GM21447 (cell line): ENCODE data around the gene CRYGN.

Experiments
- ATAC-seq: cut with Tn5 transposase; IDR thresholded peaks from one replicate; pipeline ENCODE4 v1.9.1; 2021; ENCODE audit not compliant: unreplicated experiment

The CRYGN gene

DNA sequence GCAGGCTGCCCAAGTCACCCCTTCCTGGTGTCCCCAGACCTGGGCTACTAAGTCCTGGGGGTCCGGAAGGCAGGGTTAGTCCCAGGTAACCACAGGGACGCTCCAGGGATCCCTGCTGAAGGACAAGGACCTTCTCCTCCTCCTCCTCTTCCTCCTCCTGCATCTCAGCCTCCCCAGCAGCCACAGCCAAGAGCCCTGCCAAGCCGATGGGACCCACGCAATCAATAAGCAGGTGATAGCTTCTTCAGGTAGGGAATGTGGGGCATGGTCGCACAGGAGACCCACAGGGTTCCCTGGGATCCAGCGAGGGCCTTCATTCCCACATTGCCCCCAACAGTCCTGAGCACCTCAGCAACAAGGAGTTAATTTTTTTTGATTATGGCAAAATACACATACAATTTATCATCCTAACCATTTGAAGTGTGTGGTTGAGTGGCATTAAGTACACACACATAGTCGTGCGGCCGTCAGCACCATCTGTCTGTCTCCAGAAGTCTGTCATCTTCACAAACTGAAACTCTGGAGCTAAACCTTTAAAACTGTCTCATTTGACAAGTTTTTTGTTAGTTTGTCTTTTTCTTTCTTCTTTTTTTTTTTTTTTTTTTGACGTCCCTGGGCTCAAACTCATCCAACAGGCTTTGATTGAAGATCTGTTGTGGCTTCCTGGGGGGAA lies 12.1 kb downstream of the CRYGN start:
- ATAC-seq: no peak

DNA sequence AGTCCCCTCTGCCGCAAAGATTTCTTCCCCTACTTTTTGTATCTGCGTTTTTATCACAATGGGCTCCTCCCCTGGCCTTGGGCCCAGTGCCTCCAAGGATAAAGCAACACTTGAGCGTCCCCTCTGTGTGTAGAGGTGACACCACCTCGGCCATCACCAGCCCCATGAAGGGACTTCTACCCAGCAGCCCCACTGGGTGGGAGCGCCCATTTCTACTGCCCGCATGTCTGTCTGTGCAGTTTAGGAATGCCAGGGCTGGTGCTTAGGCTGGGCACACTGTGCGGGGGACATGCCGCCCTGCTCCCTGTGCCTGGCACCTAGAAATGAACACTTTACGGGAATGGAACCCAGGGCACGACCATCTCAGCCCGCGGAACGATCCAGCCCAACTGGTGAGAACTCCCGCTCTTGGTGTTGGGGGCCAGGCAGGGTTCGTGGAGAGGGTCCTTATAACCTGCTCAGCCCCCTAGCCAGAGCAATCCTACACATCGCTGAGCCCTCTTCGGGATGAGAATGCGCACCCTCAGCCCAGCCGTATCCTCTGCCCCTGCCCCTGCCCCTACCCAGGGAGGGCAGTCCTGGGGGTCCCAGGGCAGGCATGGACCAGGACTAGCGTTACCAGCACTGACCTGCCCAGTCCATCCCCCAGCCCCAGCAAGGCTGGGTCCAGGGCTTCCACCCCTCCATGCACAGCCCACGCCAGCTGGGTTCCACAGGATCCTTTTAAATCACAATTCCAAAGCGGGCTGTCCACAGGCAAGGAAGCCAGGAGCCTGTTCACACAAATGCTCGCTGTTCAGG lies 12.8 kb downstream of the CRYGN start:
- no peak for ATAC-seq

DNA sequence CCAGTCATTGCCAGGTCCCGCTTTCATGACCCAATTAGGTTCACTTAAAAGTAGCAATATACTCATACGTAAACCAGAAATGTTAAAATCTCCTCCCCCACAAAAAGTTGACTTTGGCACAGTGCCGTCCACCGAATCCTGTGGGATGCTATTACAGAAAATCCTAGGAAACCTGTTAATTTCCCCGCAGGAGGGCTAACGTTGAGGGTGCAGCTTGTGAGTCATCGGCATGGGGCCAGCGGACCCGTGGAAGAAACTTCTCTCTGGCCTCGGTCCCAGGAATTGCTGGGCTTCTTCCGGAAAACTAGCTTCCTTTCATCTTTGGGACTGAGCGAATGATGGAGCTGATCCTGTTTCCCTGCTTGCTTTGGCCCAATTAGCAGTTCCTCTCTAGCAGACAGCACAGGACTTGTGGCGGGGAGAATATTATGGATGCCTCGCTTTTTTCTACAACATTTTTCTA lies 13.5 kb downstream of the CRYGN start:
- no peak for ATAC-seq

DNA sequence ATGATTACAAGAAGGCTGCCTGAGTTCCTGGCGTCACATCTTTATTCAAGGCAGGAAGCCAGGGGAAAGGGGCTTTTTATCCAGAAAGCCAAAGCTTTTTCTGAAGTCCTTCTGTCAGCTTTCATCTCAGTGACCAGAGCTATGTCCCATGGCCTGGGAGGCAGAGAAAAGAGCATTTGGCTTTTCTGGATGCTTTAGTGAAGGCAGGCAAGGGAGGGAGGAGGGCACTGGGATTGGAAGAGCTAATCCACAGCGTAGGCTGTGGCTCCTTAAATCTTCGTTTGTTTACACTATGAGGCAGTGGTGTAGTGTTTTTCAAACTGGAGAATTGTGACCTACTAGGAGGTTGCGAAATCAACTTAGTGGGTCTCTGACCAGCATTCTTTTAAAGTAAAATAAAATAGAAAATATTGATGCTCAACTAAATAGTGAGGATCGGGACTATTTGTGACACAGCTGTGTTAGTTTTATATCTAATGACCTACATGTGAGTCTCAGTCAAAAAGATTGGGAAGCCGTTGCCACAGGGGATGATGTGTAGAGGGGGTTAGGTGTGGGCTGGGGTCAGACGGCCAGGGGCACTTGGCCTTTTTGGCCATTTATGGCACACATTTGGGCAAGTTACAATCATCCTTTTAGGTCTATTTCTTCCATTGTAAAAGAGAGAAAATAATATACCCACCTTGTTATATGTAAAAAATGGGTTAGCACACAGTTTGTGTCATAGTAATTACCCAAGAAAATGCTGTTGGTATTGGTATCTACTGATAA lies 14.1 kb downstream of the CRYGN start:
- ATAC-seq: no peak

DNA sequence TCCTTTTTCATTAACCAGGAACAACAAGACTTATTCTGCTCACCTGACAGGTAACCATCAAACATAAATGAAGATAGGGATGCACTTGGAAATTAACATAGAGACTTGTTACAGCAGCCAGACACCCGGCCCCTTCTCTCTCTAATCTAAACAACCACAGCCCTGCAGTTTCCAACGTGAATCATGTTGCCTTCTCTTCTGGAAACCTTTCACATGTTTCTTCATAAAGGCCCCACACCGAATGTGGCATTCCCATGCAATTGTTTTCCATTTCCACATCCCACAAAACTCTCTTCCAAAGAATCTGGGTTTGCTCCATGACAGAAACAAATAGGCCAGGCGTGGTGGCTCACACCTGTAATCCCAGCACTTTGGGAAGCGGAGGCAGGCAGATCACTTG lies 15.1 kb downstream of the CRYGN start:
- no peak for ATAC-seq

DNA sequence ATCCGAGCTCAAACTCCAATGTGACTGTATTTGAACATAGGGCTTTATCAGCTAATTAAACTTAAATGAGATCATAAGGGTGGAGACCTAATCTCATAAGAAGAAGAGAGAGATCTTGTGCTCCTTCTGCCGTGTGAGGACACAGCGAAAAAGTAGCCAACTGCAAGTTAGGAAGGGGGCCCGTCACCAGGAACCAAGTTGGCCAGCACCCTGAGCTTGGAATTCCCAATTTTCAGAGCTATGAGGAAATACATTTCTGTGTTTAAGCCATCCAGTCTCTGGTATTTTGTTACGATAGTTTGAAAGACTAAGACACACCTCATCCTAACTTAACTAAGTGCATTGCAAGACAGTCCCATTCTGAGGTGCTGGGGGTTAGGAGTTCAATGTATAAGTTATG lies 16.0 kb downstream of the CRYGN start:
- no peak for ATAC-seq

DNA sequence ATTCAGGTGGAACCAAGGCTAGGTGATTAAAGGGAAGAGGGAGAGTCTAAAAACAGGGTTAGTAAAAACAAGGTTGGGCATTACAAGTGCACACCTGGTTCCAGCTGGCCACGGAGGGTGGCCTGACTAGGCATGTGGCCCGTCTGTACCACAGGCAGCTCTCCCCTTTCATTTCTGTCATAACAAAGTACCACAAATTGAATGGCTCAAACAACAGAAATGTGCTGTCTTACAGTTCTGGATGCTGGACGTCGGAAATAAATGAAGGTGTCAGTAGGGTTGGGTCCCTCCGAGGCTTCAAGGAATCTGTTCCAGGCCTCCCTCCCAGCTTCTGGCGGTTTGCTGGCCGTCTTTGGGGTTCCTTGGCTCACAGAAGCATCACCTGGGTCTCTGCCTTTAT lies 16.7 kb downstream of the CRYGN start:
- no peak for ATAC-seq

DNA sequence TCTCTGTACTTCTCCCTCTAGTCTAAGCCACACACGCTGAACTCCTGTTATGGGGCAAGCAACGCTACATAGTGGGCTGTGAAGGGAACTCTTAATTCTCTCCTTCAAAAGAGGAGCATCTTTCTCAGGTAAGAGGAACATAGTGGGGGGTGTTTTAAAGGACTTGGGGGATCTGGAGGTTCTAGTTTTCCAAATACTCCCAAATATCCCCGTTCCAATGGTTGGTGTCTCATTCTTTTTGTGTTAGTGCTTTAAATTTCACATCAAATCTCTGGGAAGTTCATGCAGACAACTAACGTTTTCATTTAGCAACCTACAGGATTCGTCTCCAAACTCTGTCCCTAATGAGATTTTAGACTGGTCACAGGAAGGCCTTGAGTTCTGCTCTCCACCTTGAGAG lies 17.7 kb downstream of the CRYGN start:
- no peak for ATAC-seq

DNA sequence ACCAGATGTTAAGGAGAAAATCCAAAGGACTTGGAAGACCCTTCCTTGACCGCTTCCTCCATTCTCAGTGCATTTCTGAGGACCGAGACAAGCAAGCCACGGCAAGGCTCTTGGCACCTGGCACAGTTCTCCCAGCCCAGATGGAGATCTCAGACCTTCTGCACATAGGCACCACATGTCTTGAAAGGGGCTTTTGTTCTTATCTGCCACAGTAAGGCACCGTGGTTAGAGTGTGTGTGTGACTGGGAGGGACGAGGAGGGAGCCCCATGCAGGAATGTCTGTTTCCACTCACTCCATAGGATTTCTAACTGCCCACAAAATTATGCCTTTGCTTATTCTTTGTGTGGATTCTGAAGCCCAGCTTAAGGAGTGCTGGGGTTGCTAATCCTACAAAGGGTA lies 19.8 kb downstream of the CRYGN start:
- no peak for ATAC-seq

DNA sequence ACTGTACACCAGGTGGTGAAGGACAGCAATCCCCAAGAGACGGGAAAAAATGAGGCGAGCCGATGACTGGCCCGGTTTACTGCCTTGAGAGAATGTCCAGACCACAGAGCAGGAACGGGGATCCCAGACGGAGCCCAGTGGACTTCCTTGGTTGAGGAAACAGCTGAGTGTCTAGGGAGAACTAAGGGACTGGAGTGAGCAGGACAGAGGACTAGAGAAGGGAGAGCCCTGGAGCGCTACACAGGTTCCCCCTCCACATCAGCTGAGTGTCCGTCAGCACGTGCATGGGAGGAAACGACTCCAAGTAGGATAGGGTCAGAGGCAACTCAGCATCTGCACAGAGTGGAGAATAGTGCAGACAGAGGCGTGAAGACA lies 23.0 kb downstream of the CRYGN start:
- no peak for ATAC-seq

DNA sequence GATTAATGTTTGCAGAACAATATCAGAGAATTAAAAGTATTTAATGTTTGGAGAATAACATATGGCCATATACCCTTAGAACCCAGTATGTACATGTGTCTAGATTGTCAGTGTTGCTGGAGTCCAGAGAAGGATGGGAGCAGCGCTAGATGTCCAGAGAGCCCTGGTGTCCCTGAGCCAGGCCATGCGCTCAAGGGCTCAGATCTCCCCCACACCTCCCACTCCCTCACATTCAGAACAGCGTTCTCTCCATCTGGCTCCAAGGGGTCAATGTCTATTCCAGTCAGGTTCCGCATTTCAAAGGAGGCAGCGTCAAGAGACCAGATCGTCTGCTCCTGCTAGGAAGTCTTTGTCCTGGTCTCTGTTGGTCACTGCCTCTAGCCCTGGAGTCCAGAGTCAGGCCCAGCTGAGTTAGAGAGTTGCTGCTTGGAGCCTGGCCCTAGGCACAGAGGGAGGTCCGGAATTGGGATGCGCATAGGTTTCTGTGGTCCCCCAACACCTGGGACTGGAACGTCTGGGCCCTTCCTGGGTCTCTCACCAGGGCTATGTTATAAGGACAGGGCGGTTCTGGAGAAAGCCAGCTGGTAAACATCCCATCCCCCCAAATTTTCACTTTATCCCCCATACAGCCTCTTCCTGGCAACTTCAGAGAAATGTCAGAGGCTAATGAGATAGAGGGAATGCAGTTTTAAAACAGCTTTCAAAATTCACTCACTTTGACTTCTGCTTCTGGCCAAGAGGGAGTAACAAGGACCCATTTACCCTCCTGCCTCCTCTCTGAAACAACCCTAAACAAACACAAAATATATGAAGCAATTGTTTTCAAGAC lies 23.6 kb downstream of the CRYGN start:
- ATAC-seq: no peak

DNA sequence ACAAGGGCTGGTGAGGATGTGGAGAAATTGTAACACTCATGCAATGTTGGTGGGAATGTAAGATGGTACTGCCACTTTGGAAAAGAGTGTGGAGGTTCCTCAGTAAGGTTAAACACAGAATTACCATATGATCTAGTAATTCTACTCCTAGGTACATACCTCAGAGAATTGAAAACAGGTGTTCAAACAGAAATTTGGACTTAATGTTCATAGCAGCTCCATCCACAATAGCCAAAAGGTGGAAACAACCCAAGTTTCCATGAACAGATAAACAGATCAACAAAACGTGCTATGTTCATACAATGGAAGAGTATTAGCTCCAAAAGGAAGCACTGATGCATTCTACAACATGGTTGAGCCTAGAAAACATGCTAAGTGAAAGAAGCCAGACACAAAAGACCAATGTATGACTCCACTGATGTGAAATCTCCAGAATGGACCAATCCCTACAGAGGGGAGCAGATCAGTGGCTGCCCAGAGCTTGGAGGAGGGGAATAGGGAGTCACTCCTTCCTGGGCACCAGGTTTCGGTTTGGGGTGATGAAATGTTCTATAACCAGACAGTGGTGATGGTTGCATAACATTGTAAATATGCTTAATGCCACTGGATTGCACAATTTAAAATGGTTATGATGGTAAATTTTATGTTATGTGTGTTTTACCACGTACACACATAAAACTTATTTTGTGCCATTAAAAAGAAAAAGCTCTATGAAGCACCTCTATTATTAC lies 24.4 kb downstream of the CRYGN start:
- no peak for ATAC-seq

DNA sequence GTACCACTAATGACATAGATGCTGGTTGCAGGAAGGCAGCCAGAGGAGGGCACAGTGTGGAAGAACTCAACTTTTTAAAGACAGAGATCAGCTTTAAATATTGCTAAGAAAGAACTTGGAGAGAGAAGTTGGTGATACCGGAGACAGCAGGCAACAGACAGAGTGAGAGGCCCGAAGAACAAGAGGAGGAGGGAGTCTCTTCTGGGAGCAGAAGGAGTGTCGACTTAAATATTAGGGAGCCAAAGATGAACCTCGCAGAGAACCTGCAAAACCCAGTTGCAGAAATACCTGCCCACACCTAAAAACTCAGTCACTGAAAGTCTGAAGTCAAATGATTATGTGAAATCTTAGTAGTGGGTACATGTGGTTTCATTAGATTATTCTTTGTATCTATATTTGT lies 26.7 kb downstream of the CRYGN start:
- ATAC-seq: no peak

DNA sequence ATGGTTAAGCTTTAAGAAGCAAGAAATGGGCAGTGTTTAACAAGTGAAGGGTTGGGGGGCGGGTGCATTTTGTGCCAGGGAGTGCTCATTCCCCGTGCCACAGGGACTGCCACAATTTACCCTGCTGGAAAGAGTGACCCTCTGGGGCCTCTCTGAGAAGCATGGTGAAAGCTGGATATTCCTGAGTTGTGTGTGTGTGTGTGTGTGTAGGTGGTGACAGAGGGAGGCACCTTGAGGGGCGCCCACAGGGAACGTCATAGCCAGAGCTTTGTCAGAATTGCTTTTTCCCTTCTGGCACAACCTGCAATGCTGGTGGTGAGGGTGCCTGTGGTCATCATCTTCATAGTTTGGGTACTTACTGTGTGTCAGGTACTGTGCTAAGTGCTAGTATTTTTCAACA lies 27.6 kb downstream of the CRYGN start:
- no peak for ATAC-seq

DNA sequence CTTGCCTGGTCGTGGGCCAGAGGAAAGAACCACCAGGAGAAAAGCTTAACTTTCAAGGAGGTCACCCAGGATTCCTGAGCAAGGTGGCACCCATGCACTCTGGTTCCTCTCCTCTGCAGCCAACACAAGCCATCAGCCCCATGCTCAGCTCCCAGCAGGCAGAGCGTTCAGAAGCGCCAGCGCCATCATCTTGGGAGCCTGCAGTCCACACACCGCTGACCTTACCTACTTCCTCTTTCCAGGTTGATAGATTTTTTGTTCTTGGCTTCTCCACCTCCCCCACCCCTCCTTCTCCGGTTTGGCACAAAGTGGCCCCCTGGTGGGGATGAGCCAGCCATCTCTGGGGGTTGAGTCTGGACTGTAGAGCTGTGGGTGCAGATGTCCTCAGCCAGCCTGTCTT lies 28.4 kb downstream of the CRYGN start:
- ATAC-seq: no peak

DNA sequence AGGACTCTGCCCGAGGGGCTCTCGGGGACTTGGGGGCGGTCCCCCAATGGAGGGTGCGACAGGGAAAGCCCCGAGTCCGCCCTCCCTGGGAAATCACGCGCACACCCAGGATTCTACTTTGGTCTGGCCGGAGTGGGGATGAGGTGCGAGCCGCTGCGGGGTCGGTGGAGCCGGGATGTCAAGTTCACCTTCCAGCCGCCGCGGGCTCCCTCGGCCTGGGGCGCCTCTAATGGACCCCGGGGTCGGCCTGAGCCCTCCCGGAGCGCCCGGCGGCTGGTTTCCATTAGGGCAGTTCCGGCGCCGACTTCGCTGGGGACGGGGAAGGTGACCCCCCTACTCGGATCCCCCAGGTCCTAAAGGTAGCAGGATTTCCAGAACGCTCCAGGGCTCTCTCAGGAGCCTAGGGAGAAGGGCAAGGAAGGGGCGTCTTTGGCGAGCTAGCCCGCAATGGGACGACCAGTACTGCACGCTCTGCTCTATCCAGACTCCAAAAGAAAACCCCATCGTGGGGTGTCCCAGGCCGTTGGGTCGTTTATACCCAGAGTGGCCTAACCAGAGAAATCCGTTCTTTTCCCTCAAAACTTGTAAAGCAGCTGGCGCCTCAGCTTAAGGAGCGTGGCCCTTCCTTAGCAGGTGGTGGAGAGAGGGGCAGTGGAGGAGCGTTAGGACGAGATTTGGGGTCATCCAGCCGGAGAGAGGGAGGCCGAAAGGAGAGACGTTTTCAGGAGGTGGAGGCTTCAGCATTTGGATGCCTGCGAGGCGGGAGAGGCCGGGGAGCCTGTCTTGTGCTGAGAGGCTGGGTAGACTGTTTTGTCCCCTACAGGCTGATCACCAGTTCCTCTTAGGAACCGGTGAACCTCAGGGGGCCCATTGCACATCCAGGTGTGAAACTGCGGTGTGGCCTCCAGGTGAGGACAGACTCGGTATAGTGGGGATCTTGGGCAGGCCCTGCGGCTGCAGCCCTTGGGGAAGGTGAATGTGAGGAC lies 29.2 kb downstream of the CRYGN start:
- ATAC-seq: no peak

DNA sequence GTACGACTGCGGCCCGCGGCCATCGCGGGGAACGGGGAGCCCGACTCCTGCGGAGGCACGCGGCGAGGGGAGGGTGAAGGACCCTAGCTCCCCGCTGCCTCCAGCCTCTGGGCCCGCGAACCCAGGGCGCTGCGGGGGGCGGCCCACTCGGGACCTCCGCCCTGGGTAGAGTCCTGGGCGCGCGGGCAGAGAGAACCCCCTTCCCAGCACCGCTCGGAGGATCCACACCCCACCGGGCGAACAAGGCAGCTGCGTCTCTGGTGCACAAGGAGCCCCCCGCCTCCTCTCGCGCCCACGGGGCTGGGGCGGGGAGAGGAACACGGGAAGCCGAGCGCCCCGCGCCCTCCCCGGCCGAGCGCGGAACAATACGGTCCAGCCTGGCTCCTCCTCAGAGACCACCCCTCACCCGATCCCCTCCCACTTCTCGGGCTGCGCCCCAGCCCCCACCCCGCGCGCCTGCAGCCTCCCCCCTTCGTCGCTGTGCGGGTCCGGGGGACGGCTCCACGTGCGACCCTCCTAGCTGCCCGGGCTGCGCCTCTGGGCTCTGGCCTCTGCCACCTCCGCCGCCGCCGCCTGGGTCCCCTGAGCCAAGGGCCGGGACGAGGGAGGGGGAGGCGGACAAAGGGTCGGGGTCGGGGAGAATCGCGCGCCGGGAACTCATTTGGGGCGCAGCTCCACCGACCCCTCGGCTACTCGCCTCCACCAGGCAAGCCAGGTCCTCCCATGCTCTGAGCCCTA lies 30.1 kb downstream of the CRYGN start, which contains the start of gene WDR86:
Gene WDR86 (minus strand): TSS at position 372 of the 738 bp plus-strand sequence. CDS start 449 bp downstream, outside the sequence.
- no peak for ATAC-seq
